ENCODE results near the gene SYCE3. TPM values are rescaled to one million over a fixed set of nuclear protein-coding genes. Genes with fewer than 3 reads are reported as not detected.

The SYCE3 gene
- polyA plus RNA-seq, 3 donors, result 1.9 to 3.1 TPM; not detected in 1

- Mint-ChIP-seq H3K4me1 (peaks cover 17% of the 10 kb centered on the region), H3K4me3 (peak overlapping the region; percentile 88 to 96), H3K27ac (peak overlapping the region; percentile 3 to 95 (median 72)), H3K36me3 (peaks cover under 1 to 10% of the 10 kb centered on the region in 2 donors), H3K9me3 (peaks cover 0 to 2% (median 0%) of the 10 kb centered on the region in 7 donors), H3K27me3 (ENCODE audit: low read depth in 3 of 3) (peaks cover 15 to 22% (median 18%) of the 10 kb centered on the region in 3 donors)
- Histone ChIP-seq H3K4me2 (replicated peaks; ENCODE audit: extremely low read depth, low read length, poor library complexity, severe bottlenecking) (peak overlapping the region; percentile 98), H3K79me2 (ENCODE audit: insufficient read depth, low read length) (peaks cover 6% of the 10 kb centered on the region), H3K27ac (ENCODE audit: low read depth in 1 of 2, low read length in 2 of 2) (peak overlapping the region in 1 of 2 donors; percentile 45), H3K27me3 (ENCODE audit: control insufficient read depth in 2 of 2, insufficient read depth in 2 of 2, low read length in 2 of 2) (peaks cover 0 to 8% of the 10 kb centered on the region in 2 donors), H3K9ac (ENCODE audit: insufficient read depth, low read length, poor library complexity, severe bottlenecking) (peak overlapping the region; percentile 32), H3K36me3 (replicated peaks in 1 of 2; ENCODE audit: control insufficient read depth in 1 of 2, insufficient read depth in 2 of 2, low read length in 2 of 2) (peaks cover 2 to 8% of the 10 kb centered on the region in 2 donors), H2AFZ (ENCODE audit: insufficient read depth, low read depth, low read length, poor library complexity, severe bottlenecking) (peak overlapping the region; percentile 82), H3K9me3 (replicated peaks in 1 of 2; ENCODE audit: control insufficient read depth in 1 of 2, insufficient read depth in 1 of 2, low read length in 2 of 2) (no peaks in the 10 kb centered on the region), H3K4me1 (ENCODE audit: control insufficient read depth in 1 of 2, insufficient read depth in 2 of 2, low read length in 2 of 2) (peaks cover 8 to 13% of the 10 kb centered on the region in 2 donors), H3K4me3 (replicated peaks in 1 of 3; ENCODE audit: low read depth in 2 of 3, low read length in 3 of 3) (peak overlapping the region; percentile 53 to 94 (median 66)), H4K20me1 (ENCODE audit: insufficient read depth, low read length) (no peaks in the 10 kb centered on the region)
- no peak for TF ChIP-seq CTCF (IDR thresholded peaks at IDR 0.05)
- 27% methylated on average over 9 of the region's 17 CpGs for WGBS (ENCODE audit: insufficient coverage)
- intact Hi-C loops (cut with micrococcal nuclease), result loop anchor here (2.0 to 5.0 kb wide), 6 partner anchors 19 to 59 kb away; partner anchors contain the start of genes CHKB (in 1 of the 2), KLHDC7B (in 1 of the 2), LMF2 (in 1 of the 2) and NCAPH2 (in 1 of the 2)
- no peak for DNase-seq
Observed at GRCh38 chr22:50563413-50564160, 868 bp upstream of the SYCE3 start.

- Histone ChIP-seq H3K4me1 (ENCODE audit: control insufficient read depth in 1 of 2, insufficient read depth in 2 of 2, low read length in 2 of 2) (peaks cover 8 to 13% of the 10 kb centered on the region in 2 donors), H3K4me2 (replicated peaks; ENCODE audit: extremely low read depth, low read length, poor library complexity, severe bottlenecking) (no peak overlapping the region), H3K9me3 (replicated peaks in 1 of 2; ENCODE audit: control insufficient read depth in 1 of 2, insufficient read depth in 1 of 2, low read length in 2 of 2) (no peaks in the 10 kb centered on the region), H4K20me1 (ENCODE audit: insufficient read depth, low read length) (no peaks in the 10 kb centered on the region), H2AFZ (ENCODE audit: insufficient read depth, low read depth, low read length, poor library complexity, severe bottlenecking) (no peak overlapping the region), H3K27ac (ENCODE audit: low read depth in 1 of 2, low read length in 2 of 2) (no peak overlapping the region), H3K36me3 (replicated peaks in 1 of 2; ENCODE audit: control insufficient read depth in 1 of 2, insufficient read depth in 2 of 2, low read length in 2 of 2) (no peaks in the 10 kb centered on the region), H3K4me3 (replicated peaks in 1 of 3; ENCODE audit: low read depth in 2 of 3, low read length in 3 of 3) (no peak overlapping the region), H3K27me3 (ENCODE audit: control insufficient read depth in 2 of 2, insufficient read depth in 2 of 2, low read length in 2 of 2) (peaks cover 0 to 8% of the 10 kb centered on the region in 2 donors), H3K79me2 (ENCODE audit: insufficient read depth, low read length) (peaks cover 6% of the 10 kb centered on the region), H3K9ac (ENCODE audit: insufficient read depth, low read length, poor library complexity, severe bottlenecking) (no peak overlapping the region)
- Mint-ChIP-seq H3K4me1 (peaks cover 17% of the 10 kb centered on the region), H3K36me3 (no peaks in the 10 kb centered on the region), H3K9me3 (peaks cover 0 to 2% (median 0%) of the 10 kb centered on the region in 7 donors), H3K4me3 (peak overlapping the region; percentile 49 to 56), H3K27ac (peak overlapping the region in 6 of 7 donors; percentile 39 to 81 (median 64)), H3K27me3 (ENCODE audit: low read depth in 3 of 3) (peaks cover 16 to 22% (median 17%) of the 10 kb centered on the region in 3 donors)
- intact Hi-C loops (cut with micrococcal nuclease), result loop anchor here (2.0 to 5.0 kb wide), 6 partner anchors 17 to 61 kb away; partner anchors contain the start of genes KLHDC7B (in 2 of the 2), CHKB (in 1 of the 2), LMF2 (in 1 of the 2) and NCAPH2 (in 1 of the 2)
- no peak for DNase-seq
- no peak for TF ChIP-seq CTCF (IDR thresholded peaks at IDR 0.05)
- WGBS (ENCODE audit: insufficient coverage), result 95% methylated on average over 18 of the region's 34 CpGs
Observed at GRCh38 chr22:50561401-50562358, 1.0 kb downstream of the SYCE3 start.

All from CD14-positive monocyte (primary cell).